Activated CD8-positive, alpha-beta memory T cell treated with anti-CD3 and anti-CD28 coated beads, Interleukin-2, amount 10 ng/mL, durations not matched to agents 7 days and 5 days (primary cell): ENCODE data around the gene C6orf141. TPM values are rescaled to one million over a fixed set of nuclear protein-coding genes. Genes with fewer than 3 reads are reported as not detected.

Experiments used
- ATAC-seq: fragments of 150-1000 bp; cut with Tn5 transposase; one replicate; pipeline ENCODE4 v1.10.0; 2021; ENCODE audit warnings: moderate library complexity
- CTCF ChIA-PET: fragments of 350-600 bp; sonication (Branson Sonifier 250); formaldehyde crosslinking; loops from one replicate; lab custom pipeline; 2021; ENCODE audit warnings: antibody characterized with exemption; lab: Charles Lee
- DNase-seq: peaks from one replicate; pipeline ENCODE4 v3.0.0-alpha.2; 2020
- H3K27ac Mint-ChIP-seq: one replicate; pipeline ENCODE4 v1.8.0; 2021; ENCODE audit warnings: mild to moderate bottlenecking, mixed read lengths
- H3K27me3 Mint-ChIP-seq: one replicate; pipeline ENCODE4 v1.8.0; 2021; ENCODE audit warnings: mixed read lengths
- H3K36me3 Mint-ChIP-seq: one replicate; pipeline ENCODE4 v1.8.0; 2021; ENCODE audit warnings: mild to moderate bottlenecking, mixed read lengths
- H3K4me1 Mint-ChIP-seq: one replicate; pipeline ENCODE4 v1.8.0; 2021; ENCODE audit warnings: mixed read lengths
- H3K4me3 Mint-ChIP-seq: one replicate; pipeline ENCODE4 v1.8.0; 2021; ENCODE audit warnings: mild to moderate bottlenecking, moderate library complexity, mixed read lengths
- H3K9me3 Mint-ChIP-seq: one replicate; pipeline ENCODE4 v1.8.0; 2022; ENCODE audit warnings: low read depth, mixed read lengths
- total RNA-seq, 2 experiments: library from RNA; stranded (reverse); gene quantifications; one replicate each; pipeline ENCODE4 v1.2.3, GENCODE V29; 2021

Gene C6orf141
- total RNA-seq: not detected

GRCh38 chr6:49550492-49551077 lies at the start of gene C6orf141:
Gene C6orf141, plus strand, starts transcription at chr6:49550668. Its CDS starts 125 bp downstream, at chr6:49550793.
- H3K36me3 Mint-ChIP-seq: no peaks in the 10 kb centered on the region
- peaks cover 18% of the 10 kb centered on the region for H3K4me1 Mint-ChIP-seq
- H3K9me3 Mint-ChIP-seq: no peaks in the 10 kb centered on the region
- peaks cover 58% of the 10 kb centered on the region for H3K27me3 Mint-ChIP-seq
- CTCF ChIA-PET: interaction anchor here (1.0 to 1.4 kb wide), 4 partner anchors 15 to 299 kb away, joined by 3 to 9 read pairs (median 3); no protein-coding TSS in a partner anchor
- ATAC-seq (peak; percentile 79), DNase-seq (peak; percentile 64)
- peak within 1 kb of the TSS; percentile 66 for H3K4me3 Mint-ChIP-seq
- no peak within 1 kb of the TSS for H3K27ac Mint-ChIP-seq

GRCh38 chr6:49504666-49505065 lies 45.8 kb upstream of the C6orf141 start:
- H3K4me3 Mint-ChIP-seq: no peak overlapping the region
- H3K27me3 Mint-ChIP-seq: peaks cover 7% of the 10 kb centered on the region
- DNase-seq: no peak
- no peak for ATAC-seq
- H3K9me3 Mint-ChIP-seq: no peaks in the 10 kb centered on the region
- H3K27ac Mint-ChIP-seq: no peak overlapping the region
- CTCF ChIA-PET: no interaction called here
- no peaks in the 10 kb centered on the region for H3K4me1 Mint-ChIP-seq
- H3K36me3 Mint-ChIP-seq: no peaks in the 10 kb centered on the region

GRCh38 chr6:49506569-49507111 lies 43.8 kb upstream of the C6orf141 start:
- Mint-ChIP-seq H3K27ac (no peak overlapping the region), H3K4me3 (no peak overlapping the region), H3K9me3 (no peaks in the 10 kb centered on the region), H3K36me3 (no peaks in the 10 kb centered on the region), H3K27me3 (peaks cover 11% of the 10 kb centered on the region), H3K4me1 (no peaks in the 10 kb centered on the region)
- DNase-seq: no peak
- CTCF ChIA-PET: no interaction called here
- no peak for ATAC-seq

GRCh38 chr6:49509342-49509741 lies 41.1 kb upstream of the C6orf141 start:
- H3K4me3 Mint-ChIP-seq: no peak overlapping the region
- DNase-seq (no peak), ATAC-seq (no peak)
- no peaks in the 10 kb centered on the region for H3K4me1 Mint-ChIP-seq
- H3K27ac Mint-ChIP-seq: no peak overlapping the region
- H3K36me3 Mint-ChIP-seq: no peaks in the 10 kb centered on the region
- CTCF ChIA-PET: no interaction called here
- peaks cover 25% of the 10 kb centered on the region for H3K27me3 Mint-ChIP-seq
- H3K9me3 Mint-ChIP-seq: no peaks in the 10 kb centered on the region

- Mint-ChIP-seq H3K27ac (no peak overlapping the region), H3K4me1 (no peaks in the 10 kb centered on the region)
Observed at GRCh38 chr6:49513153-49513989, 37.1 kb upstream of the C6orf141 start.

GRCh38 chr6:49514571-49515484 lies 35.6 kb upstream of the C6orf141 start:
- Mint-ChIP-seq H3K4me3 (no peak overlapping the region), H3K27me3 (peaks cover 21% of the 10 kb centered on the region), H3K36me3 (no peaks in the 10 kb centered on the region), H3K27ac (no peak overlapping the region), H3K9me3 (no peaks in the 10 kb centered on the region), H3K4me1 (no peaks in the 10 kb centered on the region)
- DNase-seq (no peak), ATAC-seq (no peak)
- CTCF ChIA-PET: no interaction called here

More at GRCh38 chr6:49513153-49513989, 37.1 kb upstream of the C6orf141 start:
- Mint-ChIP-seq H3K36me3 (no peaks in the 10 kb centered on the region), H3K4me3 (no peak overlapping the region), H3K27me3 (peaks cover 23% of the 10 kb centered on the region), H3K9me3 (no peaks in the 10 kb centered on the region)
- CTCF ChIA-PET: no interaction called here
- no peak for DNase-seq
- ATAC-seq: no peak

GRCh38 chr6:49515485-49516146 lies 34.9 kb upstream of the C6orf141 start:
- Mint-ChIP-seq H3K4me3 (no peak overlapping the region), H3K27me3 (peaks cover 21% of the 10 kb centered on the region), H3K27ac (no peak overlapping the region), H3K36me3 (no peaks in the 10 kb centered on the region), H3K4me1 (no peaks in the 10 kb centered on the region), H3K9me3 (no peaks in the 10 kb centered on the region)
- DNase-seq (no peak), ATAC-seq (no peak)
- CTCF ChIA-PET: no interaction called here

GRCh38 chr6:49516147-49516505 lies 34.3 kb upstream of the C6orf141 start:
- Mint-ChIP-seq H3K4me1 (no peaks in the 10 kb centered on the region), H3K9me3 (no peaks in the 10 kb centered on the region), H3K27me3 (peaks cover 21% of the 10 kb centered on the region), H3K4me3 (no peak overlapping the region), H3K27ac (no peak overlapping the region), H3K36me3 (no peaks in the 10 kb centered on the region)
- CTCF ChIA-PET: no interaction called here
- no peak for DNase-seq
- no peak for ATAC-seq

- CTCF ChIA-PET: interaction anchor here (3.2 kb wide), 1 partner anchor 14 kb away, joined by 11 read pairs; no protein-coding TSS in a partner anchor
Observed at GRCh38 chr6:49517919-49518318, 32.5 kb upstream of the C6orf141 start.

GRCh38 chr6:49519660-49520059 lies 30.8 kb upstream of the C6orf141 start:
- Mint-ChIP-seq H3K27me3 (peaks cover 3% of the 10 kb centered on the region), H3K4me3 (no peak overlapping the region), H3K36me3 (no peaks in the 10 kb centered on the region), H3K9me3 (no peaks in the 10 kb centered on the region), H3K27ac (no peak overlapping the region), H3K4me1 (no peaks in the 10 kb centered on the region)
- CTCF ChIA-PET: interaction anchor here (1.5 to 3.2 kb wide), 2 partner anchors 12 kb away, joined by 4 to 11 read pairs; no protein-coding TSS in a partner anchor
- no peak for ATAC-seq
- no peak for DNase-seq

More at GRCh38 chr6:49517919-49518318, 32.5 kb upstream of the C6orf141 start:
- DNase-seq: no peak
- H3K27me3 Mint-ChIP-seq: peaks cover 13% of the 10 kb centered on the region
- no peak overlapping the region for H3K27ac Mint-ChIP-seq
- ATAC-seq: no peak
- no peaks in the 10 kb centered on the region for H3K4me1 Mint-ChIP-seq
- H3K36me3 Mint-ChIP-seq: no peaks in the 10 kb centered on the region
- no peaks in the 10 kb centered on the region for H3K9me3 Mint-ChIP-seq
- no peak overlapping the region for H3K4me3 Mint-ChIP-seq

GRCh38 chr6:49522710-49523593 lies 27.5 kb upstream of the C6orf141 start:
- Mint-ChIP-seq H3K4me1 (no peaks in the 10 kb centered on the region), H3K9me3 (no peaks in the 10 kb centered on the region), H3K4me3 (no peak overlapping the region), H3K27me3 (no peaks in the 10 kb centered on the region), H3K36me3 (no peaks in the 10 kb centered on the region), H3K27ac (no peak overlapping the region)
- CTCF ChIA-PET: no interaction called here
- DNase-seq (no peak), ATAC-seq (no peak)

- no peak for DNase-seq
- Mint-ChIP-seq H3K27me3 (no peaks in the 10 kb centered on the region), H3K4me1 (no peaks in the 10 kb centered on the region), H3K27ac (no peak overlapping the region), H3K4me3 (no peak overlapping the region), H3K36me3 (no peaks in the 10 kb centered on the region), H3K9me3 (no peaks in the 10 kb centered on the region)
- ATAC-seq: no peak
- CTCF ChIA-PET: no interaction called here
Observed at GRCh38 chr6:49523901-49524300, 26.6 kb upstream of the C6orf141 start.
